ENCODE measurements around the gene FLVCR2.

Gene FLVCR2

DNA sequence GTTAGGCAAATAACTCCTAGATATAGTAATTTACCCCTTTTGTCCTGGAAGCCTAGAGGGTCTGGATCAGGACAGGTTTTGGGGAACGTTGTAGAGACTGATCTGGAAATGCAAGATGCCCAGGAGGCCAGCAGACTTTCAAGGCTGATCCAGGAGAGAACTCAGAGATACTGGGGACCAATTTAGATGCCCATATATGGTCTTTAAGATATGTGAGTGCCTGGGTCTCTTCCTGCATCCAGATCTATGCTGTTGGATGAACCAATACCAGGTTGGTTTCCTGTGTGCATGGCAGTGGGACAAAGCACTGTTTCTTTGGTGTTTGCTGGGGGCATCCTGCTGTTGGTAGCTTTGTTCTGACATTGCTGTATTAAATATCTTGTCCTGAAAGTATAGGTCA is 76.8 kb downstream of the FLVCR2 start:
- no peak for DNase-seq
- TF ChIP-seq, protein P1, sequence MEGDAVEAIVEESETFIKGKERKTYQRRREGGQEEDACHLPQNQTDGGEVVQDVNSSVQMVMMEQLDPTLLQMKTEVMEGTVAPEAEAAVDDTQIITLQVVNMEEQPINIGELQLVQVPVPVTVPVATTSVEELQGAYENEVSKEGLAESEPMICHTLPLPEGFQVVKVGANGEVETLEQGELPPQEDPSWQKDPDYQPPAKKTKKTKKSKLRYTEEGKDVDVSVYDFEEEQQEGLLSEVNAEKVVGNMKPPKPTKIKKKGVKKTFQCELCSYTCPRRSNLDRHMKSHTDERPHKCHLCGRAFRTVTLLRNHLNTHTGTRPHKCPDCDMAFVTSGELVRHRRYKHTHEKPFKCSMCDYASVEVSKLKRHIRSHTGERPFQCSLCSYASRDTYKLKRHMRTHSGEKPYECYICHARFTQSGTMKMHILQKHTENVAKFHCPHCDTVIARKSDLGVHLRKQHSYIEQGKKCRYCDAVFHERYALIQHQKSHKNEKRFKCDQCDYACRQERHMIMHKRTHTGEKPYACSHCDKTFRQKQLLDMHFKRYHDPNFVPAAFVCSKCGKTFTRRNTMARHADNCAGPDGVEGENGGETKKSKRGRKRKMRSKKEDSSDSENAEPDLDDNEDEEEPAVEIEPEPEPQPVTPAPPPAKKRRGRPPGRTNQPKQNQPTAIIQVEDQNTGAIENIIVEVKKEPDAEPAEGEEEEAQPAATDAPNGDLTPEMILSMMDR (IDR thresholded peaks at IDR 0.05; ENCODE audit: low read depth, low read length, missing control alignments), result no peak
- Histone ChIP-seq H3K4me3 (ENCODE audit: low read depth, low read length) (no peak overlapping the region), H3K27ac (no peak overlapping the region), H3K36me3 (replicated peaks) (peaks cover 37% of the 10 kb centered on the region), H3K27me3 (replicated peaks) (no peaks in the 10 kb centered on the region)
- in situ Hi-C loops (cut with HindIII; ENCODE audit: low pct_ligation_motif_present, low sequenced_read_pairs), result no loop called here

DNA sequence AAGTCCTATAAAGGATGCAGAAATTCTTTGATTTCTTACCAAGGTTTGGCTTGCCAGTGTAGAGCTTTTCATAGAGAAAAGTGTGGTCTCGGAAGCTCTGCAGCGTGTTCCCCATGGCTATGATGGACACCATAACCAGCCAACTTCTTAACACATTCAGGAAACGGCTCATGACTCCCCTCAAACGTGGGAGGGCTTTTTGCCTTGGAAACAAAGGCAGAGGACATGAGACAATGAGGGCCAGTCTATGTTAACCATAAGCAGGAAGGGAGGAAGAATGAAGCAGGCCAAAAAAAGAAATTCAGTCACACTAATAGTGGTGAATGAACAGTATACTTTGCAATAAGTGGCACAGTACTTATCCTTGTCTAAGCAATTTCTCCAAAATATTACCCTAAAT is 78.9 kb downstream of the FLVCR2 start:
- TF ChIP-seq, protein P1 (IDR thresholded peaks at IDR 0.05; ENCODE audit: low read depth, low read length, missing control alignments), result no peak
- no peak overlapping the region for H3K4me3 ChIP-seq (ENCODE audit: low read depth, low read length)
- H3K27me3 ChIP-seq (replicated peaks), result no peaks in the 10 kb centered on the region
- peaks cover 19% of the 10 kb centered on the region for H3K36me3 ChIP-seq (replicated peaks)
- no peak overlapping the region for H3K27ac ChIP-seq
- in situ Hi-C loops (cut with HindIII; ENCODE audit: low pct_ligation_motif_present, low sequenced_read_pairs), result no loop called here
- no peak for DNase-seq

DNA sequence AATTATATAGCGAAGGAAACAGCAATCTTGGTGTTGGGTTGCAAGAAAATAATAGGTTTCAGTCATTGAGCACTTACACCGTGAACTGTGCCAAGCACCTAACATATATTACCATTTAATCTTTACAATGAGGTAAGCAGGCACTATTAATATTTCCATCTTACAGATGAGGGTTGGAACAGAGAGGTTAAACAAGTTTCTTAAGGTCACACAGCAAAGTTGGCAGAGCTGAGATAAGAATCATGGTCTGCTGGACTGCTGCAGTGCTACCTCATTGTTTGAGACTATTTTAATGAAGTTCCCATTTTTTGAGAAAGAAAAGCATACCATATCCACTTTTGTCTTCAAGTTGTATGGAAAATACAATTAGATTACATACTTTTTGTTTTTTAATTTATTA is 80.5 kb downstream of the FLVCR2 start:
- no peak for DNase-seq
- no peak overlapping the region for H3K27ac ChIP-seq
- in situ Hi-C loops (cut with HindIII; ENCODE audit: low pct_ligation_motif_present, low sequenced_read_pairs), result no loop called here
- H3K27me3 ChIP-seq (replicated peaks), result no peaks in the 10 kb centered on the region
- TF ChIP-seq, protein P1 (IDR thresholded peaks at IDR 0.05; ENCODE audit: low read depth, low read length, missing control alignments), result no peak
- H3K4me3 ChIP-seq (ENCODE audit: low read depth, low read length), result no peak overlapping the region
- H3K36me3 ChIP-seq (replicated peaks), result peaks cover 9% of the 10 kb centered on the region

DNA sequence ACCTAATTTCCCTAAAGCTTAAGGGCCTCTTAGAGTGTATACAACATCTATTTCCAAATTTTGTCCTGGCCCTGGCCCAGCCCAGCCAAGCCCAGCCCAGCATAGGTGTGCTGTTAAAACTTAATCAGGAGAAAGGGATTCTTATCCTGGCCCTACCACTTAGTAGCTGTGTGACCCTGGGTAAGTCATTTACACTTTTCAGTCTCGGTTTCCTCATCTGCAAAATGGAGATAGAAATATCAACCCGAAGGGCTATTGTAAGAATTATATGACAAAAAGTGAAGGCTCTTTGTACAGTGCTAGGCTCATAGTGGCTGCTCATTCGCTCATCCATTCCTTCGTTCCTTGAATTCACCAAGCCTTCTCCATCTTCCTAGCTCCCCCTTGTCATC is 81.8 kb downstream of the FLVCR2 start:
- TF ChIP-seq, protein P1 (IDR thresholded peaks at IDR 0.05; ENCODE audit: low read depth, low read length, missing control alignments), result no peak
- H3K4me3 ChIP-seq (ENCODE audit: low read depth, low read length), result peak overlapping the region; percentile 86

DNA sequence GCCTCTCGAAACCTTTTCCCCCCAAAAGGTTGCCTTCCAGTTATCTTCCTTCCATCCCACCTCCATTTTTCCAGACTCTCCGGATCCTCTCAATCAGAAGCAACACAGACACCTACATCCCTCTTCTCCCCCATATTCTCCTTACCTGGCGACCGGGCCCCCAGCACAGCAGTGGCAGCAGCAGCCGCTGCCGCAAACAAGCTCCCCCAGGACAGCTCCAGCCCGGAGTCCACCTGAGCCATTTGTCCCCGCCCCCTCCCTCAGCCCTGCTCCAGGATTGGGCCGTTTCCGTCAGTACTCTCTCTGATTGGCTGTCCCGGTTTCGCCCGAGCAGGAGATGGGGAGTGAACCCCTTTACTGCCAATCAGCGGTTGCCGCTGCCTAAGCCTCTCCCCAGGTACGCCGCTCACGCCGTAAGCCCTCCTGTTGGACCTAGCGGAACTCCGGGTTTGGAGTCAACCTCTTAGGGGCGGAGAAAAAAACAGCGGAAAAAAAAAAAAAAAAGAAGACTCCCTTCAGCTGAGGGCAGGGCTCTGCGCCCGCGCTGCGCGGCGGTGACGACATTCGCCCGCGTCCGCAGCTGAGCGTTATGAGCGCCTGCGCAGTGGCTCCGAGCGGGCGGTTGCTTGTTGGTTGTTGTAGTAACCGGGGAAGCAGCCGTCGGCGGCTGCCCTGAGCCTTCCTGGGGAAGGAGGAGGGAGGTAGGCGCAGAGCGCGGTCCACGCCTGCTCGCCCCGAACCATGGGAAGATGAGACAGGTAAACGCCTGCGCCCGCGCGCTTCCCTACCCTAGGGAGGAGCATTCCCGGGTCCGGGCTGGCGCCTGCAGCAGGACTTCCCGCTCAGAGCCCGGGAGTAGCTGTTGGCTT is 82.4 kb downstream of the FLVCR2 start, which contains the start of the genes ERG28 and TTLL5:
ERG28 (minus strand) TSS at position 247 of the 869 bp plus-strand sequence. CDS start 3,374 bp downstream, outside the sequence.
TTLL5 (plus strand) TSS at position 617 of the 869 bp plus-strand sequence. CDS start 1,904 bp downstream, outside the sequence.
- H3K4me3 ChIP-seq (ENCODE audit: low read depth, low read length), result peak within 1 kb of the TSS; percentile 86
- H3K36me3 ChIP-seq (replicated peaks), result peaks cover 3% of the 10 kb centered on the region
- peak within 1 kb of the TSS; percentile 65 for H3K27ac ChIP-seq
- DNase-seq, result peak; percentile 98
- TF ChIP-seq, protein P1 (IDR thresholded peaks at IDR 0.05; ENCODE audit: low read depth, low read length, missing control alignments), result no peak
- H3K27me3 ChIP-seq (replicated peaks), result no peaks in the 10 kb centered on the region
- in situ Hi-C loops (cut with HindIII; ENCODE audit: low pct_ligation_motif_present, low sequenced_read_pairs), result no loop called here

More for the DNA sequence above, 81.8 kb downstream of the FLVCR2 start:
- Histone ChIP-seq H3K36me3 (replicated peaks) (peaks cover 3% of the 10 kb centered on the region), H3K27ac (no peak overlapping the region), H3K27me3 (replicated peaks) (no peaks in the 10 kb centered on the region)
- in situ Hi-C loops (cut with HindIII; ENCODE audit: low pct_ligation_motif_present, low sequenced_read_pairs), result no loop called here
- DNase-seq, result no peak
